PFSK-1 (cell line): ENCODE measurements around the gene MGP.
A peak's percentile ranks its signal among the peaks of the same experiment; 100 is the strongest.

Experiments used
- FOXP2 ChIP-seq: optimal IDR thresholded peaks from 2 replicates; pipeline ENCODE3; 2011; ENCODE audit warnings: borderline replicate concordance, control low read depth, inconsistent platforms; ENCODE audit not compliant: insufficient read depth; ENCODE audit errors: extremely low read length, extremely low read depth
- POLR2AphosphoS5 ChIP-seq: IDR thresholded peaks from 2 replicates; pipeline ENCODE4 v1.6.1; 2012; ENCODE audit warnings: low read depth, mild to moderate bottlenecking, control low read depth, low read length, moderate library complexity
- SIN3A ChIP-seq: IDR thresholded peaks from 2 replicates; pipeline ENCODE4 v1.6.1; 2012; ENCODE audit warnings: mild to moderate bottlenecking, low read length, moderate library complexity, borderline replicate concordance; ENCODE audit not compliant: insufficient read depth
- TAF1 ChIP-seq: IDR thresholded peaks from 2 replicates; pipeline ENCODE4 v1.6.1; 2012; ENCODE audit warnings: low read length, control low read depth, borderline replicate concordance; ENCODE audit not compliant: insufficient read depth
- TF ChIP-seq, protein P1 (sequence below), 2 experiments: IDR thresholded peaks; 2 replicates each; pipeline versions ENCODE4 v1.6.1 to v1.8.0; 2011 to 2012; ENCODE audit warnings: low read depth in 2 of 2, low read length in 2 of 2, control low read depth in 1 of 2, inconsistent platforms in 1 of 2, mild to moderate bottlenecking in 1 of 2, moderate library complexity in 1 of 2; ENCODE audit not compliant: insufficient read depth in 1 of 2

DNA sequence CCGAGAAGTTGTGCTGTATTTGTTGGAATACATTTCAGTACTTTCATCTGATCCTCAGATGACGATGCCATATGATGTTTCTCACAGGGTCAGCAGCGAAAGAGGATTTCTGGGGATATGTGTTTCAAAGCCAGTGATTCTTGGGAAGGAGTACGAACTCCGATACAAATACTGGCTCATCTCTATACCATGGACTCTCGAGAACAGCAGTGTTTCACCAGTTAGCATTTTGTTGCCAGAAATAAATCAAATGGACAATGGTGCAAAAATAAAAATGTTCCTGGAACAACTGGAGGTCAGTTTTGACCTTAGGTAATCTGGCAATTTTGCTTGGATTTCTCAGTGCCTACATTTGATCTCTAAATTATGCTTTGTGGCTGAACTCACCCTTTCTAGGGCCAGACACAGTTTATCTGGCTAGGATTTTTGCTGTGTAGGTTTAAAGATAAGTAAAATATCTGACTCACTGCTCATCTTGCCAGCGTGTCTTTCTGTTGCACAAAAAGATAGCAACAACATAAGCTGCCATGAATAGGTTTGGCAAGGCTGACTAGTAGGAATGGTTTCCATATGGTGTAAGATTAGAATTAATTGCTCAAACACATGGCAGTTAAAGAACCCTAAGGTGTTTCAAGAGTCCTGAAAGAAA, 11.0 kb upstream of the MGP start:
- TF ChIP-seq, protein P1, sequence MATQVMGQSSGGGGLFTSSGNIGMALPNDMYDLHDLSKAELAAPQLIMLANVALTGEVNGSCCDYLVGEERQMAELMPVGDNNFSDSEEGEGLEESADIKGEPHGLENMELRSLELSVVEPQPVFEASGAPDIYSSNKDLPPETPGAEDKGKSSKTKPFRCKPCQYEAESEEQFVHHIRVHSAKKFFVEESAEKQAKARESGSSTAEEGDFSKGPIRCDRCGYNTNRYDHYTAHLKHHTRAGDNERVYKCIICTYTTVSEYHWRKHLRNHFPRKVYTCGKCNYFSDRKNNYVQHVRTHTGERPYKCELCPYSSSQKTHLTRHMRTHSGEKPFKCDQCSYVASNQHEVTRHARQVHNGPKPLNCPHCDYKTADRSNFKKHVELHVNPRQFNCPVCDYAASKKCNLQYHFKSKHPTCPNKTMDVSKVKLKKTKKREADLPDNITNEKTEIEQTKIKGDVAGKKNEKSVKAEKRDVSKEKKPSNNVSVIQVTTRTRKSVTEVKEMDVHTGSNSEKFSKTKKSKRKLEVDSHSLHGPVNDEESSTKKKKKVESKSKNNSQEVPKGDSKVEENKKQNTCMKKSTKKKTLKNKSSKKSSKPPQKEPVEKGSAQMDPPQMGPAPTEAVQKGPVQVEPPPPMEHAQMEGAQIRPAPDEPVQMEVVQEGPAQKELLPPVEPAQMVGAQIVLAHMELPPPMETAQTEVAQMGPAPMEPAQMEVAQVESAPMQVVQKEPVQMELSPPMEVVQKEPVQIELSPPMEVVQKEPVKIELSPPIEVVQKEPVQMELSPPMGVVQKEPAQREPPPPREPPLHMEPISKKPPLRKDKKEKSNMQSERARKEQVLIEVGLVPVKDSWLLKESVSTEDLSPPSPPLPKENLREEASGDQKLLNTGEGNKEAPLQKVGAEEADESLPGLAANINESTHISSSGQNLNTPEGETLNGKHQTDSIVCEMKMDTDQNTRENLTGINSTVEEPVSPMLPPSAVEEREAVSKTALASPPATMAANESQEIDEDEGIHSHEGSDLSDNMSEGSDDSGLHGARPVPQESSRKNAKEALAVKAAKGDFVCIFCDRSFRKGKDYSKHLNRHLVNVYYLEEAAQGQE (IDR thresholded peaks at IDR 0.05; ENCODE audit: insufficient read depth in 1 of 2, low read depth in 2 of 2, low read length in 2 of 2): no peak
- no peak for TF ChIP-seq FOXP2
- TF ChIP-seq SIN3A: 0 out of 2 replicates have a peak, but pooled peaks have one; percentile 37
- no peak for TF ChIP-seq TAF1
- TF ChIP-seq POLR2AphosphoS5: no peak
